GM10266 (cell line): ENCODE measurements around the gene SSBP4.

ENCODE experiments used
- DNase-seq: peaks from one replicate; pipeline ENCODE4 v3.0.0; 2012; ENCODE audit errors: extremely low spot score
- CTCF ChIP-seq: IDR thresholded peaks from 2 replicates; pipeline ENCODE4 v1.5.1; 2012; ENCODE audit warnings: mild to moderate bottlenecking, low read depth; ENCODE audit not compliant: control insufficient read depth, insufficient read depth; ENCODE audit errors: missing control alignments

Gene SSBP4

GRCh38 chr19:18432275-18433014 is 13.2 kb downstream of the SSBP4 start:
- TF ChIP-seq CTCF: no peak
- DNase-seq: no peak

DNA sequence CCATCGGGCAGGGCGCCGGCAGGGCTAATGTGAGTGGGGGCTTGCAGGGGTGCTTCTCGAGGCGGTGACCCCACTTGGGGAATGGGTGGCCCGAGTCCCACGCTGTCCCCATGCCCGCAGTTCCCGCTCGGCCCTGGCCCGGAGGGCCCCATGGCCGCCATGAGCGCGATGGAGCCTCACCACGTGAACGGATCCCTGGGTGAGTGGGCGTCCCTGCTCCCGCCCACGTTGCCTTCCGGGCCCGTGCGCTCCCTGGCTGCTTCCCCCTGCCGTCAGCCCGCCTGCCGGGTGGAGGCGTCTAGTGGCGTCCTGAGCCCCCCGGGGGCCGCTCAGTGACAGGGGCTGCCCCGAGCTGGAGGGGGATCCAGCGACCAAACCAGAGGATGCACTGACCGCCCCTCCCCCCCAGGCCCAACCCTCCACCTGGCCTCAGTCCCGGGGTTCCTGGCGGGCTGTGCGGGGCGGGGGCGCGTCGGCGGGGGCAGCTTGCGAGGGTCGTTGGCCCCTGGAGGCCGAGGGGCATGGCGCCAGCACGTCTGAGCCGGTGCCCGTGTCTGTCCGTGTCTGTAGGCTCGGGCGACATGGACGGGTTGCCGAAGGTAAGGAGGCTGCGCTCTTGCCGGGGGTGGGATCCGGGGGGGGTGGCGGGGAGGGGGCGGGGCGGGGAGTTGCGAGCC is 14.0 kb downstream of the SSBP4 start:
- no peak for TF ChIP-seq CTCF
- peak; percentile 78 for DNase-seq

DNA sequence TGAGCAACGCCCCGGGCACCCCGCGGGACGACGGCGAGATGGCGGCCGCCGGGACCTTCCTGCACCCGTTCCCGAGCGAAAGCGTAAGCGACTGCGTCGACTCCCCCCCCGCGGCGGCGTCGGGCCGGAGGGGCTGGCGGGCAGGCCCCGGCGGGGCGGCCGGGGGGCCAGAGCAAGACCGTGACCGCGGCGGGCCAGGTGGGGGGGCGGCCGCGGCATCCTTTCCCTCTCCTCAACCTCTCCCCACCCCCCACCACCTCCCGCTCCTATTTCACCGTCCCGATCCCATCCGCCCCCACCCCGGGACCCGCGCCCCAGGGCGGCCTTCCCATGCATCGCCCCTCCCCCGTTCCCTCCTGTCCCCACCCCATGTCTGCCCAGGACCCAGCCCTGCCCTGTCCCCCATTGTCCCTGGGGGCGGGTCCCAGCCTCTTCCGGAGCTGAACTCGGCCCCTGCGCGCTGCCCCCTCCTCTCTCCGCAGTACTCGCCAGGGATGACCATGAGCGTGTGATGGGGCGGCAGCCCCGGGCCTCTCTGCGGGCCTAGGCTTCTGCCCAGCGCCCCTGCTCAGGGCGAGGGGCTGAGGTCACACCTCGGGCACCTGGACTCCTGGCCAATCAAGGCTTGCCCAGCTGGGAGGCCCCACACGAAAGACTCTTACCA is 14.7 kb downstream of the SSBP4 start:
- no peak for TF ChIP-seq CTCF
- DNase-seq: no peak

DNA sequence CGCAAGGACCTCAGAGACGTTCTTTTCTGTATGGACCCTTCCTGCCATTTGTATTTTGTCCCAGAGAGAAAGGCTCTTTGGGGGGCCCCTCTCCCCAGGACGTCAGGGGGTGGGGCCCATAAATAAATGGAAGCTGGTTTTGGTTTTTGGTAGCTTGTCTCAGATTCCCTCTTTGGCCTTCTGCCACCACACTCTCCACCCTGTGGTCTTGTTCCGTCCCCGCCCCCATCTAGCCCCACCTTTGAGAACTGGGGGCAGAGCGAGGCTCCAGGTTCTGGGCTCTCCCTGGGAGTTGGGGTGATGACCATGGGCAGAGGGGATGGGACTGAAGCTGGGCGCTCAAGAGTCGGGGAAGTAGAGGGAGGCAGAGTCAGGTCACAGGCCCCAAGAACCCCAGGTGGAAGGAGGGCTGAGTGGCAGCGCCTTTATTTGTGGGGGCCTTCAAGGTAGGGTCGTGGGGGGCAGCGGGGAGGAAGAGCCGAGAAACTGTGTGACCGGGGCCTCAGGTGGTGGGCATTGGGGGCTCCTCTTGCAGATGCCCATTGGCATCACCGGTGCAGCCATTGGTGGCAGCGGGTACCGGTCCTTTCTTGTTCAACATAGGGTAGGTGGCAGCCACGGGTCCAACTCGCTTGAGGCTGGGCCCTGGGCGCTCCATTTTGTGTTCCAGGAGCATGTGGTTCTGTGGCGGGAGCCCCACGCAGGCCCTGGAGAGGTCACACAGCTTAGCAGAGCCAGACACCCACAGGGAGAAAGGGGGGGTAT is 15.4 kb downstream of the SSBP4 start:
- DNase-seq: no peak

DNA sequence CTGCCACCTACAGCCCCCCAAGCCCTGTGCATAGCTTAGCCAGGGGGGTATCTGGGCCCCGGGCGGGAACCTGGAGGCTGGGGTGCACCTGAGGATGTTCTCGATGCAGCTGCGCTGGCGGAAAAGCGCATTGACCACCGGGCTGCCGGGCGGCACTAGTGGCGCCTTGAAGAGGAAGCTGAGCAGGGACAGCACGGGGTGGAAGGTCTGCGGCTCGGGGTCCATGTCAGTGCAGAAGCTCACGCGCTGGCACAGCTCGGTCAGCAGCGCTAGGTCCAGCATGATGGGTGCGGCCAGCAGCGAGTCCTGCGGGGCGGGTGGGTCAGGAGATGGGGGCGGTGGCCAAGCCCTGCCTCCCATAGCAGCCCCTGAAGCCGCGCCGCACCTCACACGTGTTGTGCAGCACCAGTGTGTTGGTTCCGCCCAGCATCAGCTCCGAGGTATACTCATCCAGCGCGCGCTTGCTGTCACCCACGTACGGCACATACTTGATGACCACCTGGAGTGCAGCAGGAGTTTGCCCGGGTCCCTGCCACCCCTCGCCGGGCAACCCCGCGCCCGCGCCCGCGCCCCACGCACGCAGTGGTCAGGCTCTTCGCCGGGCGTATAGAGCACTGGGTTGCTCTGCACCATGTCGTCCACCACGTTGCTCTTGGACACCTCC is 16.1 kb downstream of the SSBP4 start:
- no peak for TF ChIP-seq CTCF
- DNase-seq: no peak

More for the DNA sequence above, 15.4 kb downstream of the SSBP4 start:
- no peak for TF ChIP-seq CTCF

DNA sequence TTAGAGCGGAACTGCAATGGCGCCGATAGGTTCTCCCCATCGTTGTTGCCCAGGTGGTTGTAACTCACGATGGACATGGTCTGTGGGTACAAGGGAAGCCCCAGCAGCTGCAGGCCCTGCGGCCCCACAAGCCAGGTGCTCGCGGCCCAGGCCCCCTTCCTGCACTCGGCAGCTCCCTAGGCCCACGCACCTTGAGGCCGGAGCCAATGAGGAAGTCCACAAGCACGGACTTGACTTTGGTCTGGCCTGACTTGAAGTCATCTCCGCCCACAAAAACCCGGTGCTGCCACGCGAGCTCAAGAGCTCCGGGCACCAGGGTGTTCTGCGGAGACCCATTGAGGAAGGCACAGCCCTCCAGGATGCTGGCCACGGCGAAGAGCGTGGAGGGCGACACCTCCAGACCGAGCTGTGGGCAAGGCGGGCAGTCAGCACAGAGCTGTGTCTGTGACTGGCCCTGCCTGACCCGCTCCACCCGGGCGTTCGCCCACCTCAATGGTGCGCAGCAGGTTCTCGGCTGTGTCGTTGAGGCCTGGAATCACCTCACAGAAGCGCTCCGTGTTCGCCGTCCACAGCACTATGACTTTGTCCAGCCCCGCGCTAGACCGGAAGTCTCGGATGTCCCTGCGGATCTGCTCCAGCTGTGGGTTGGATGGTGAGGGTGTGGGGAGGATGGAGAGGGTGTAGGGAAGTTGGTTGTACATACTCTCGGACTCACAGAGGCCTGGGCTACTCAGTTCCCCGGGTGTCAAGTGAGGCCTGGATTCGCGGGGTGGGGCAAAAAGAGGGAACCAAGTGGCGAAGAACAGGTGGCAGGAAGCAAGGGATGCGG is 16.9 kb downstream of the SSBP4 start:
- TF ChIP-seq CTCF: no peak
- no peak for DNase-seq
